ENCODE data around the gene IMMT.
"Not testable (repeated sequence)": the region's sequence is repeated elsewhere in the genome, so short reads cannot be mapped to it uniquely, and the experiment has no call there.

The IMMT gene

GRCh38 chr2:86195055-86195807 is at the start of gene IMMT:
Gene IMMT (minus strand): TSS chr2:86195462. CDS start chr2:86195382, 80 bp downstream.
- DNase-seq (ENCODE audit: low spot score) = peak; percentile 95

GRCh38 chr2:86244781-86245180 is 49.5 kb upstream of the IMMT start:
- DNase-seq (ENCODE audit: low spot score) = not testable (repeated sequence)

- DNase-seq (ENCODE audit: low spot score) = peak; percentile 53
Observed at GRCh38 chr2:86243950-86244733, 48.9 kb upstream of the IMMT start.

- no peak for DNase-seq (ENCODE audit: low spot score)
Observed at GRCh38 chr2:86243272-86243671, 48.0 kb upstream of the IMMT start.

- DNase-seq (ENCODE audit: low spot score) = peak; percentile 45
Observed at GRCh38 chr2:86241611-86242010, 46.3 kb upstream of the IMMT start.

GRCh38 chr2:86240251-86240650 is 45.0 kb upstream of the IMMT start:
- no peak for DNase-seq (ENCODE audit: low spot score)

- DNase-seq (ENCODE audit: low spot score) = no peak
Observed at GRCh38 chr2:86239745-86240144, 44.5 kb upstream of the IMMT start.

GRCh38 chr2:86239326-86239725 is 44.1 kb upstream of the IMMT start:
- no peak for DNase-seq (ENCODE audit: low spot score)

GRCh38 chr2:86238354-86238753 is 43.1 kb upstream of the IMMT start:
- DNase-seq (ENCODE audit: low spot score) = peak; percentile 75

- no peak for DNase-seq (ENCODE audit: low spot score)
Observed at GRCh38 chr2:86237172-86237571, 41.9 kb upstream of the IMMT start.

- DNase-seq (ENCODE audit: low spot score) = no peak
Observed at GRCh38 chr2:86235196-86235980, 40.1 kb upstream of the IMMT start.

- DNase-seq (ENCODE audit: low spot score) = no peak
Observed at GRCh38 chr2:86234563-86235131, 39.4 kb upstream of the IMMT start.

GRCh38 chr2:86233436-86233835 is 38.2 kb upstream of the IMMT start:
- no peak for DNase-seq (ENCODE audit: low spot score)

- DNase-seq (ENCODE audit: low spot score) = no peak
Observed at GRCh38 chr2:86232910-86233309, 37.6 kb upstream of the IMMT start.

GRCh38 chr2:86232373-86232784 is 37.1 kb upstream of the IMMT start:
- no peak for DNase-seq (ENCODE audit: low spot score)

- no peak for DNase-seq (ENCODE audit: low spot score)
Observed at GRCh38 chr2:86231680-86232372, 36.6 kb upstream of the IMMT start.

- DNase-seq (ENCODE audit: low spot score) = no peak
Observed at GRCh38 chr2:86230961-86231360, 35.7 kb upstream of the IMMT start.

GRCh38 chr2:86229221-86229620 is 34.0 kb upstream of the IMMT start:
- no peak for DNase-seq (ENCODE audit: low spot score)

- DNase-seq (ENCODE audit: low spot score) = not testable (repeated sequence)
Observed at GRCh38 chr2:86228574-86228973, 33.3 kb upstream of the IMMT start.

GRCh38 chr2:86227685-86228084 is 32.4 kb upstream of the IMMT start:
- no peak for DNase-seq (ENCODE audit: low spot score)

Data from NAMALWA (cell line).